ENCODE data around the gene GNG12. TPM values are rescaled to one million over a fixed set of nuclear protein-coding genes. Genes with fewer than 3 reads are reported as not detected.

The GNG12 gene
- polyA plus RNA-seq, 3 donors, result 0.03 TPM; not detected in 2

DNA sequence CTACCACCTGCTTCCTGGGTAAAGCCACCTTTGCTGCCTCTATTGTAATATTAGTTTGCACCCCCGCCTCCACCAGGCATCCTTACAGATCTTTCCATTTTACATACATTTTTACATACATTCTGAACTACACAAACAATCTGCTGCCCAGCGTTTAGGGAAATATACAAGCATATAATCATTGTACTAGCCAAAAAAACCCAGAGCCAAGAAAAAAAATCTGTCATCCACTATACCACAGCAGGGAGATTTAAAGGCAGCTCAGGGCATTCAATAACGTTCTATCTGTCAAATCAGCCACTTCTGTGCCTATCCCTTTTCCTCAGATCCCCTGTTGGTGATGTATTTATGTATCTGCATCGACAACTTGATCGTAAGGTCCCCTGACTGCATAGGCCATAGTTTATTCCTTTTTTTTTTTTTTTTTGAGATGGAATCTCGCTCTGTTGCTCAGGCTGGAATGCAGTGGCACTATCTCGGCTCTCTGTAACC lies 43.0 kb downstream of the GNG12 start:
- Histone ChIP-seq H3K4me1 (ENCODE audit: control insufficient read depth in 1 of 2, insufficient read depth in 2 of 2, low read length in 2 of 2) (no peaks in the 10 kb centered on the region), H3K9ac (ENCODE audit: insufficient read depth, low read length, poor library complexity, severe bottlenecking) (no peak overlapping the region), H3K9me3 (replicated peaks in 1 of 2; ENCODE audit: control insufficient read depth in 1 of 2, insufficient read depth in 1 of 2, low read length in 2 of 2) (no peaks in the 10 kb centered on the region), H3K36me3 (replicated peaks in 1 of 2; ENCODE audit: control insufficient read depth in 1 of 2, insufficient read depth in 2 of 2, low read length in 2 of 2) (no peaks in the 10 kb centered on the region), H3K27ac (ENCODE audit: low read depth in 1 of 2, low read length in 2 of 2) (no peak overlapping the region), H3K4me2 (replicated peaks; ENCODE audit: extremely low read depth, low read length, poor library complexity, severe bottlenecking) (no peak overlapping the region), H4K20me1 (ENCODE audit: insufficient read depth, low read length) (no peaks in the 10 kb centered on the region), H3K27me3 (ENCODE audit: control insufficient read depth in 2 of 2, insufficient read depth in 2 of 2, low read length in 2 of 2) (no peaks in the 10 kb centered on the region), H3K79me2 (ENCODE audit: insufficient read depth, low read length) (no peaks in the 10 kb centered on the region), H3K4me3 (replicated peaks in 1 of 3; ENCODE audit: low read depth in 2 of 3, low read length in 3 of 3) (no peak overlapping the region), H2AFZ (ENCODE audit: insufficient read depth, low read depth, low read length, poor library complexity, severe bottlenecking) (no peak overlapping the region)
- TF ChIP-seq, protein P1, sequence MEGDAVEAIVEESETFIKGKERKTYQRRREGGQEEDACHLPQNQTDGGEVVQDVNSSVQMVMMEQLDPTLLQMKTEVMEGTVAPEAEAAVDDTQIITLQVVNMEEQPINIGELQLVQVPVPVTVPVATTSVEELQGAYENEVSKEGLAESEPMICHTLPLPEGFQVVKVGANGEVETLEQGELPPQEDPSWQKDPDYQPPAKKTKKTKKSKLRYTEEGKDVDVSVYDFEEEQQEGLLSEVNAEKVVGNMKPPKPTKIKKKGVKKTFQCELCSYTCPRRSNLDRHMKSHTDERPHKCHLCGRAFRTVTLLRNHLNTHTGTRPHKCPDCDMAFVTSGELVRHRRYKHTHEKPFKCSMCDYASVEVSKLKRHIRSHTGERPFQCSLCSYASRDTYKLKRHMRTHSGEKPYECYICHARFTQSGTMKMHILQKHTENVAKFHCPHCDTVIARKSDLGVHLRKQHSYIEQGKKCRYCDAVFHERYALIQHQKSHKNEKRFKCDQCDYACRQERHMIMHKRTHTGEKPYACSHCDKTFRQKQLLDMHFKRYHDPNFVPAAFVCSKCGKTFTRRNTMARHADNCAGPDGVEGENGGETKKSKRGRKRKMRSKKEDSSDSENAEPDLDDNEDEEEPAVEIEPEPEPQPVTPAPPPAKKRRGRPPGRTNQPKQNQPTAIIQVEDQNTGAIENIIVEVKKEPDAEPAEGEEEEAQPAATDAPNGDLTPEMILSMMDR (IDR thresholded peaks at IDR 0.05), result no peak
- no peak overlapping the region for H3K4me3 Mint-ChIP-seq
- no peaks in the 10 kb centered on the region for H3K36me3 Mint-ChIP-seq
- peak overlapping the region in 1 of 7 donors; percentile 14 for H3K27ac Mint-ChIP-seq
- no peaks in the 10 kb centered on the region for H3K9me3 Mint-ChIP-seq
- 92% methylated on average over 6 of the region's 7 CpGs for WGBS (ENCODE audit: insufficient coverage)
- intact Hi-C loops (cut with micrococcal nuclease), result no loop called here
- peaks cover 2 to 4% (median 3%) of the 10 kb centered on the region in 3 donors for H3K27me3 Mint-ChIP-seq (ENCODE audit: low read depth in 3 of 3)
- no peak for DNase-seq
- no peaks in the 10 kb centered on the region for H3K4me1 Mint-ChIP-seq

DNA sequence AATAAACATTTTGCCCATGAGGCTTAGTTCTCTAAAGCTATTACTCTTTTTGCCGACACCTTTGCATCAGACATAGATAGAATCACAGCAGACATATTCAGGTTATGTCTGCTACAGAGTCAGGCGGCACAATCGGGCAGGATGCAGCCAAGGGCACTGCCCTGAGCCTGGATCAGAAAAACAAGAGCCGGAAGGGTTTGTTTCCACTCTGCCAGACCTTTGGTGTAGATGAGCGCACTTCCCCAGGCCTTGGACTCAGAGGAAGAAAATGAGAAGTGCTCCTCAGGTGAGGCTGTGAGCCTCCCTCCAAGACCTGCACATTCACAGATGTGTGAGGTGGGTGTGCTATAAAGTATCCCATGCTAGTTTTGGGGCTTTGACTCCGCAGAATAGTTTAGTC lies 43.7 kb downstream of the GNG12 start:
- H3K36me3 Mint-ChIP-seq, result no peaks in the 10 kb centered on the region
- no peaks in the 10 kb centered on the region for H3K4me1 Mint-ChIP-seq
- no peak overlapping the region for H3K27ac Mint-ChIP-seq
- H2AFZ ChIP-seq (ENCODE audit: insufficient read depth, low read depth, low read length, poor library complexity, severe bottlenecking), result no peak overlapping the region
- no peaks in the 10 kb centered on the region for H4K20me1 ChIP-seq (ENCODE audit: insufficient read depth, low read length)
- TF ChIP-seq, protein P1 (IDR thresholded peaks at IDR 0.05), result no peak
- no peak overlapping the region for H3K4me3 ChIP-seq (replicated peaks in 1 of 3; ENCODE audit: low read depth in 2 of 3, low read length in 3 of 3)
- no peak overlapping the region for H3K4me3 Mint-ChIP-seq
- 90% methylated on average over 3 of the region's 6 CpGs for WGBS (ENCODE audit: insufficient coverage)
- H3K27me3 Mint-ChIP-seq (ENCODE audit: low read depth in 3 of 3), result peaks cover 2 to 4% (median 3%) of the 10 kb centered on the region in 3 donors
- H3K9ac ChIP-seq (ENCODE audit: insufficient read depth, low read length, poor library complexity, severe bottlenecking), result no peak overlapping the region
- H3K9me3 ChIP-seq (replicated peaks in 1 of 2; ENCODE audit: control insufficient read depth in 1 of 2, insufficient read depth in 1 of 2, low read length in 2 of 2), result no peaks in the 10 kb centered on the region
- H3K4me1 ChIP-seq (ENCODE audit: control insufficient read depth in 1 of 2, insufficient read depth in 2 of 2, low read length in 2 of 2), result no peaks in the 10 kb centered on the region
- no peaks in the 10 kb centered on the region for H3K9me3 Mint-ChIP-seq
- no peak overlapping the region for H3K27ac ChIP-seq (ENCODE audit: low read depth in 1 of 2, low read length in 2 of 2)
- no peak overlapping the region for H3K4me2 ChIP-seq (replicated peaks; ENCODE audit: extremely low read depth, low read length, poor library complexity, severe bottlenecking)
- DNase-seq, result no peak
- no peaks in the 10 kb centered on the region for H3K36me3 ChIP-seq (replicated peaks in 1 of 2; ENCODE audit: control insufficient read depth in 1 of 2, insufficient read depth in 2 of 2, low read length in 2 of 2)
- no peaks in the 10 kb centered on the region for H3K79me2 ChIP-seq (ENCODE audit: insufficient read depth, low read length)
- intact Hi-C loops (cut with micrococcal nuclease), result no loop called here
- no peaks in the 10 kb centered on the region for H3K27me3 ChIP-seq (ENCODE audit: control insufficient read depth in 2 of 2, insufficient read depth in 2 of 2, low read length in 2 of 2)

All from CD14-positive monocyte (primary cell).